Measurements from ENCODE around the gene ZNF195. TPM values are rescaled to one million over a fixed set of nuclear protein-coding genes. Genes with fewer than 3 reads are reported as not detected.

ZNF195 gene
- total RNA-seq, 1 donor from 2014 or later: 22.9 TPM

- TF ChIP-seq CTCF (IDR thresholded peaks at IDR 0.05; ENCODE audit: insufficient read depth, low read length, severe bottlenecking): no peak
- DNase-seq (ENCODE audit: low read depth) (no peak), FAIRE-seq (no peak)
- Histone ChIP-seq H3K27me3 (ENCODE audit: control insufficient read depth, insufficient read depth, low read length) (no peaks in the 10 kb centered on the region), H3K4me3 (ENCODE audit: low read depth, low read length) (no peak overlapping the region), H3K36me3 (ENCODE audit: control insufficient read depth, insufficient read depth, low read length) (peaks cover 18% of the 10 kb centered on the region)
Observed at GRCh38 chr11:3367221-3367620, 11.7 kb downstream of the ZNF195 start.

- H3K4me3 ChIP-seq (ENCODE audit: low read depth, low read length): no peak overlapping the region
- H3K27me3 ChIP-seq (ENCODE audit: control insufficient read depth, insufficient read depth, low read length): no peaks in the 10 kb centered on the region
- peaks cover 17% of the 10 kb centered on the region for H3K36me3 ChIP-seq (ENCODE audit: control insufficient read depth, insufficient read depth, low read length)
- DNase-seq (ENCODE audit: low read depth) (no peak), FAIRE-seq (peak; percentile 40)
- no peak for TF ChIP-seq CTCF (IDR thresholded peaks at IDR 0.05; ENCODE audit: insufficient read depth, low read length, severe bottlenecking)
Observed at GRCh38 chr11:3359092-3359824, 19.7 kb downstream of the ZNF195 start.

- DNase-seq (ENCODE audit: low read depth): no peak
- TF ChIP-seq CTCF (IDR thresholded peaks at IDR 0.05; ENCODE audit: insufficient read depth, low read length, severe bottlenecking): no peak
- no peak overlapping the region for H3K4me3 ChIP-seq (ENCODE audit: low read depth, low read length)
- FAIRE-seq: no peak
- no peaks in the 10 kb centered on the region for H3K27me3 ChIP-seq (ENCODE audit: control insufficient read depth, insufficient read depth, low read length)
- peaks cover 14% of the 10 kb centered on the region for H3K36me3 ChIP-seq (ENCODE audit: control insufficient read depth, insufficient read depth, low read length)
Observed at GRCh38 chr11:3357994-3358676, 20.8 kb downstream of the ZNF195 start.

GRCh38 chr11:3357302-3357701 is 21.6 kb downstream of the ZNF195 start:
- H3K36me3 ChIP-seq (ENCODE audit: control insufficient read depth, insufficient read depth, low read length): peaks cover 14% of the 10 kb centered on the region
- FAIRE-seq (no peak), DNase-seq (ENCODE audit: low read depth) (no peak)
- no peak for TF ChIP-seq CTCF (IDR thresholded peaks at IDR 0.05; ENCODE audit: insufficient read depth, low read length, severe bottlenecking)
- no peaks in the 10 kb centered on the region for H3K27me3 ChIP-seq (ENCODE audit: control insufficient read depth, insufficient read depth, low read length)
- no peak overlapping the region for H3K4me3 ChIP-seq (ENCODE audit: low read depth, low read length)

- FAIRE-seq (no peak), DNase-seq (ENCODE audit: low read depth) (no peak)
- Histone ChIP-seq H3K27me3 (ENCODE audit: control insufficient read depth, insufficient read depth, low read length) (no peaks in the 10 kb centered on the region), H3K4me3 (ENCODE audit: low read depth, low read length) (no peak overlapping the region), H3K36me3 (ENCODE audit: control insufficient read depth, insufficient read depth, low read length) (peaks cover 13% of the 10 kb centered on the region)
- TF ChIP-seq CTCF (IDR thresholded peaks at IDR 0.05; ENCODE audit: insufficient read depth, low read length, severe bottlenecking): no peak
Observed at GRCh38 chr11:3356858-3357257, 22.1 kb downstream of the ZNF195 start.
